NCI-H1105 (cell line): ENCODE data around the gene PUM1.
"Not testable (repeated sequence)": the region's sequence is repeated elsewhere in the genome, so short reads cannot be mapped to it uniquely, and the experiment has no call there.

ENCODE experiments used
- DNase-seq: peaks from one replicate; lab custom pipeline; 2025; lab: John Stamatoyannopoulos, UW

PUM1 gene

GRCh38 chr1:30995990-30996612, 69.4 kb downstream of the PUM1 start:
- DNase-seq, result no peak

DNA sequence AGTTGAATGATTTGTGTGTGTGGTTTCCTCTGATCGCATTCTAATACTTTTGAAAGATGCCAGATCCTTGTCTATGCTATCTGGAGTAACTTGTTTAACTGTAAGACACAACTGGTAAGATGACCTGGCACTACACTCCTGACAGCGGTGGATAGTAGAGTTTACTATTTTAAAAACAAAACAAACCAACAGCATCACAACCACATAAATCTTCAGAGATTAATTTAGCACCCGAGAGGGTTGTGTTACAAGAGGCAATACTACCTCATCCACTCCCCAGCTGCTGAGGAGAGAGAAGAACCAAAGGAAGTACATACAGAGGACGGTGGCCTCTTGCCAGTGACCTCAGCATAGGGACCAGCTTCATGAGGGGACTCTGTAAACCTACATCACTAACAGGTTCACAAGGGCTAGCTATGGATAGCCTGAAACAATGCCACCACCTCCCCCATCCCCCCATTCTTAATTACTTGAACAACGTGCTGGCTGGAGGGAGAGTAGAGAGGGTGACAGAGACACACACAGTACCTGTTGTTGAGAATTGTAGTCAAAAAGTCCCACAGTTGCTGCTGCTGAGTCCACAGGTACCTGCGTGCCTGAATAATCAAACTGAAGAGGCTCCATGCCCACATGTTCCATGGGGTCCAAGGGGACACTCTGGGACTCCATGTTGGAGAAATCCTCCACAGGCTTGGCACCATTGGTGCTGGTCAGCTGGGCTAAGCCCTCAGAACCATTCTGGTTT, 73.5 kb downstream of the PUM1 start:
- no peak for DNase-seq

DNA sequence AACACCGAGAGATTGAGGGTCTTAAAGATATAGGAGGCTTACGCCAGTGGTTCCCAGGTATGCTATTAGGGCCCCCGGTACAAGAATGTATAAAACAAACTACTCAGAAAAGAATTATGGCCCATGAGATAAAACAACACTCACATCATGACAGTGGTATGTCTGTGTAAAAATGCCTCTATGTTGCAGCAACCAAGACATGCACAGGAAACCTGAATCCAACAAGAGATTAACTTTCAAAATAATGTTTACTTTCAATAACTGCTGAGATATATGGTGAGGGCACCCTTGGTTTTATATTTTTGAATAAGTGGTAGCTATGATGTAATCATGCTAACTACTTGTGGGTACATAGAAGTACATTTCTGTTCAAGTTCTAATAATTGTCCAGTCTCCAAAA, 74.9 kb downstream of the PUM1 start:
- no peak for DNase-seq

DNA sequence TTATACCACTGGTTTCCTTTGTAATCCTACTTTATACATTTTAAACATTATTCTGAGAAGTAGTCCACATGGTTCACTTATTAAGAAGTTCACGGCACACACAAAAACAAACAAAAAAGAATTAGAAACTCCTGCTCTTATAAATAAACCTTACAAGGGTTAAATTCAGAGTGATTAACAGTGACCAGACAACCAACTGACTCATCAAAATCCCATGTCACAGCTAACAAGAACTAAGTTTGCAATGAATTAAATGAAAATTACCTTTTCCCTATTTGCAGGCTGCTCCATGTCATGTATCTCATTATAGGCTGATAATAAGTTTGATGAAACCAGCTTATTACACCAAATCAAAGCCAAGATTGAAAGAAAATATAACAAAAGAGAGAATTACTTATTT, 77.5 kb downstream of the PUM1 start:
- DNase-seq, result no peak

DNA sequence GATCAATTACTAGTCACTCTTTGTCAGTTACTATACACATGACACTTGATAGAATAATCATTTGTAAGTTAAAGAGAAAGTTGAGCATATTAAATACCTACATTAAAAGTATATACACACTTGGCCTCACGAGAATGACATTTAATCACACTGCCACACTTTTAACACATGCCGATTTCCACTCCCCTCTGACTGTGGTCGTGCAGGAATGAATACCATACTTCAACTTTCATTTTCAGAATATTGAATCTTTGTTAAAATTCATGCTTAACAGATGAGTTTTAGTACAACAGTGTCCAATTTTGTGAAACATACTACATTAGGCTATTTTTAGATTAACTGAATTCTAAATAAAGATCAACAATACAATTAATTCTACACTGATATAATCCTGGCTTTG, 78.8 kb downstream of the PUM1 start:
- DNase-seq, result no peak

- no peak for DNase-seq
Measured at GRCh38 chr1:30984991-30985503, 80.5 kb downstream of the PUM1 start.

- DNase-seq, result no peak
Measured at GRCh38 chr1:30984165-30984889, 81.2 kb downstream of the PUM1 start.

DNA sequence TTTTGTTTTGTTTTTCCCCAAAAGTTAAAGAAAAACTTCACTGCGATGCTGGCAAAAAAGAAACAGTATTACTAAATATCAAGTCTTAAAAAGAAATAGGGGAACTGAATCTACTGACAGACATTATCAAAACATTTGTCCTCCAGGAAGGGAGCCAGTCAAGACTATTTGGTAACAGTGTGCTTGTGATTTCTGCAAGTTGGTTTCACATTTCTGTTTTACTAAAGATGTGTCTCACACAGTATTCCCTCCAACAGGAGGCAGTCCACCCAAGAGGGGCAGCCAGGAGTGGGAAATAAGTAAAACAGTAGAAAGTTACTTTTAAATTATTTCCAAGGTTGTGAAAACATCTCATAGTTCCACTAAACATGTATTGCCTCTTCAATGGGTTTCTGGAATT, 82.6 kb downstream of the PUM1 start:
- DNase-seq, result no peak

DNA sequence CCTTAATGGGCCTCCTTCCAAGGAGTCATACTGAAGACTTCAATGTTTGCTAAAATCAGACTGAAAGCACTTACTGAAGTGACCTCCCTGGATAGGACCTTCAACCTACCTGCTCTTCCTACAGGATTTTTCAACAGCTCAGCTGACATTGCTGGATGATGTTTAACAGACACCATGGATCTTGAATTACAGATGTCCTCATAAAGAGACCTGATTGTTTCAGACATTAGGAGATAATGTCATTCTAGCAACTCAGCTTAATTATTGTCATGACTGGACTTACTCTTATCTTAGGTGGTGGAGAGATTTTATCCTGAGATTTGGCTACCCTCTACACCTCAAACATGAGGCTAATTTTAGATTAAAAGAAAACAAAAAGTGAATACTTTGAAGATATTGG, 83.1 kb downstream of the PUM1 start:
- no peak for DNase-seq

- DNase-seq, result no peak
Measured at GRCh38 chr1:30981172-30981571, 84.3 kb downstream of the PUM1 start.

DNA sequence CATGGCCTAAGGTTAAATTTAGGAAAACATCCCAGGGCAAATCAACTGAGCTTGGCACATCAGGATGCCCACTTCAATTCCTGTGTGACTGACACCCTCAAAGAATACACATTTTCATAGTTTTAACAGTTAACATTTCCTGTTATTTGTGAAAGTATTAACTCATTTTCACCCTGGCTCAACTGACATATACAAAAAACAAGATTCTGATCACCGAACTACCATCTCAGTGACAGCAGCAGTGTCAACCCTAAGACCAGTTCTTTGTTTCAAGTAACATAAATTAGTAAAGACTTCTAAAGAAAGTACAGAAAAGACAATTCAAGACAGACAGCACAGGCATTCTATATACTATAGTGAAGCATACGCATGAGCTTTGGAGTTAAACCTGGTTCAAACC, 88.0 kb downstream of the PUM1 start:
- no peak for DNase-seq

- DNase-seq, result peak; percentile 18
Measured at GRCh38 chr1:30977105-30977504, 88.4 kb downstream of the PUM1 start.

DNA sequence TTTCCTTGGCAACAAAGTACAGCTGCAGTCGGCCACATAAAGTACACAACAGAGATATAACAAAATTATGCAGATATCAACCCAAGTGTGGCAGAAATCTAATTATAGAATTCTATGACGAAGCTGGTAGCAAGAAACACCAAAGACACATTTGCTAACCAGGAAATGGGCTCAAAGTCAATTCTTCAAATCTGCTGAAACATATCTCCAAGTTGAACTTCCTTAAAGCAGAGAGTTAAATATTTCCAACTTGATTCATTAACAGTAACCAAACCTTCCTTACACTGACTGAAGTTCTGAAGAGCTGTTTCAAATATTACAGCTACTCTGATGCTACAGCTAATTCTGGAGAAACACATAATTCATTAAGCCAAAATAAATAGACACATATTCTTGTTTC, 89.4 kb downstream of the PUM1 start:
- DNase-seq, result no peak

DNA sequence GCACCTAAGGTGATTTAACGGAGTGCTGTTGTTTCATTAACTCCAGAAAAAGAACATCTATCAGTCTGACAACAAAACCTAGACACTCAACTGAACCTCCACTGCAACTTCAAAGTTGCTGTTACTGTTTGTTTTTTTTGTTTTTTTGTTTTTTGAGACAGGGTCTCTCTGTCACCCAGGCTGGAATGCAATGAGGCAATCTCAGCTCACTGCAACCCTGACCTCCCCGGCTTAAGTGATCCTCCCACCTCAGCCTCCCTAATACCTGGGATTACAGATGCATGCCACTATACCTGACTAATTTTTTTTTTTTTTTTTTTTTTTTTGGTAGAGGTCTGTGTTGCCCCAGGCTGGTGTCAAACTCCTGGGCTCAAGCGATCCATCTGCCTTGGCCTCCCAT, 90.3 kb downstream of the PUM1 start:
- DNase-seq, result no peak

DNA sequence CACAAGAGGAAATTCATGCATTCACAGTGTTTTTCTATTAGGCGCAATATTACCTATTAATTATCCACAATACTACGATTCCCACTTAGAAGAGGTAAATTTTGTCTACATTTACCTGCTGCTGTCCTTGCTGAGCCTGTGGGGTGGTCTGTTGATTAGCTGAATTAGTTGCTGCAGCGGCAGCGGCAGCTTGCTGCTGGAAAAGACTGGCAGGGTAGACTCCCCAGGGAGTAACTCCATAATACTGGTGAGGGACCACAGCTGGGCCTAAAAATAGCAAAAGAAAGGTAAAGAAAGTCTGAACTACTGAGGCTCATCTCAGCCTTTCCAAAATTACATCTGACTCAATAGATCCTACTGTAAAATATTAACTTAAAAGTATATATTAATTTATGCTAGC, 91.0 kb downstream of the PUM1 start:
- DNase-seq, result no peak

GRCh38 chr1:30972349-30972748, 93.2 kb downstream of the PUM1 start:
- DNase-seq, result not testable (repeated sequence)

DNA sequence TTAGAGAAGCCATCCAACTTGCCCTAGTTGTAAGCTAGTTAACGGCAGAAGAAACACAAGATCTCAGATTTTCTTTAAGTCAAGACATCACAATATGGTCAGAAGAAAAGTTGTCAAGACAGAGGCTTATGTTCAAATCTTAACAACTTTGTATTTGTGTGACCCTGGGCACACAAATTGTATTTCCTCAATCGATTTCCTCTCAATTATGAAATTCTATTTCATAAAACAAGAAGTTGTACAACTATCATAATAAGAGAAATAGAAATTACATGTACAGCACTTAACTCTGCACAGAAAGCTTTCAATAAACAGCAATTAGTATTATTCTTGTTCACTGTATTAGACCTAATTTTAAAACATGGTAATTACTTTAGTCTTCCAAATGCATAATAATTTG, 94.0 kb downstream of the PUM1 start:
- DNase-seq, result no peak

GRCh38 chr1:30969903-30970302, 95.6 kb downstream of the PUM1 start:
- no peak for DNase-seq

- peak; percentile 81 for DNase-seq
Measured at GRCh38 chr1:30968220-30968971, 97.1 kb downstream of the PUM1 start.

GRCh38 chr1:30966690-30967369, 98.7 kb downstream of the PUM1 start:
- peak; percentile 95 for DNase-seq

GRCh38 chr1:30965924-30966599, 99.5 kb downstream of the PUM1 start:
- DNase-seq, result peak; percentile 33
